Activated CD4-positive, alpha-beta T cell treated with anti-CD3 and anti-CD28 coated beads, Interleukin-2, amount 50 U/mL, for 1 hour (primary cell): ENCODE results near the gene ARL6IP1.
A peak's percentile ranks its signal among the peaks of the same experiment; 100 is the strongest.

Experiments
- DNase-seq: peaks from one replicate; pipeline ENCODE4 v3.0.0-alpha.2; 2020

ARL6IP1 gene

DNA sequence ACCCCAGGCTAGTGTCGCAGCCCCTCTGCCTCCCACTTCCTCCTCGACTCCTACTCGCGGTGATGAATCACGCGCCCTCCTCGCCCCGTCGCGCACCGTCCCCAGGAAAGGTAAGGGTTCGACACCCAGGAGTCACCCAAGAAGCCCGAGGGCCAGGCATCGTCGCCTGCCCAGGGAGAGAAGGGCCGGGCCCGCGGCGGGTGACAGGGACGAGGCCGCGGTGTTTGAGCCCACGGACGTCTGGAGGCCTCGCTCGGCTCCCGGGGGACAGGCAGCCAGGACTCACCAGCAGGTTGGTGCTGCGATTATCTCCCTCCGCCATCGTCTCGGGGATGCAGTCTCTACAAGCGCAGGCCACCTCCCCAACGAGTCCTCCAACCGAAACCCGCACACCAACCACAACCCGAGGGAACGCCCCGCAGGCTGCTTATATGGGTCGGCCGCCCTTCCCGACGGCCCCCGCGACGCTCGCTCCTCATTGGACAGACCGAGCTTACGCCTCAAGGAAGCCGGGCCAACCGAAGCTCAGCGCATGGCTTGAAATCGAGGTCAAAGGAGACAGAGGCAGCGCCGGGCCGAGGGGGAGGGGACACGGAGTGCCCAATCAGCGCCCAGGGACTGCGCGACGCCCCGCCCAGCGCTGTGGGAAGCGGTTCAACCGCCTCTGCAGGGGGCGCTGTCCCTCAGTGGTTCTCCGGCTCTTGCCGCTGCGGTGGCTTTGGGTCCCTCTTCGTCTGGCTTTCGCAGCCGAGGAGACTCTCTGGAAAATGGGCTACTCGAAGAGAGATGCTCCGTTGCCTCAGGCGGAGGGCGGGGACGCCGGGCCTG is at the start of gene ARL6IP1:
Gene ARL6IP1 (minus strand): TSS at position 405 of the 828 bp plus-strand sequence. CDS start 83 bp downstream, at position 322.
- peak; percentile 99 for DNase-seq

DNA sequence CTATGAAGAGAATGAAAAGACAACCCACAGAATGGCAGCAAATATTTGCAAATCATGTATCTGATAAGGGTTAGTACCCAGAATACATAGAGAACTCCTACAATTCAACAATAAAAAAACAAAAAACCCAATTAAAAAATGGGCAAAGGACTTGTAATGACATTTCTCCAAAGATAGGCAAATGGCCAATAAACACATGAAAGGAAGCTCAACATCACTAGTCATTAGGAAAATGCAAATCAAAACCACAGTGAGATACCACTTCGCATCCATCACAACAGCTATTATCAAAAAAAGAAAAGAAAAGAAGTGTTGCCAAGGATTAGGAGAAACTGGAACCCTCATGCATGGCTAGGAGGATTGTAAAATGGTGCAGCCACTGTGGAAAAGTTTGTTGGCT is 45.1 kb upstream of the ARL6IP1 start:
- DNase-seq, result no peak

DNA sequence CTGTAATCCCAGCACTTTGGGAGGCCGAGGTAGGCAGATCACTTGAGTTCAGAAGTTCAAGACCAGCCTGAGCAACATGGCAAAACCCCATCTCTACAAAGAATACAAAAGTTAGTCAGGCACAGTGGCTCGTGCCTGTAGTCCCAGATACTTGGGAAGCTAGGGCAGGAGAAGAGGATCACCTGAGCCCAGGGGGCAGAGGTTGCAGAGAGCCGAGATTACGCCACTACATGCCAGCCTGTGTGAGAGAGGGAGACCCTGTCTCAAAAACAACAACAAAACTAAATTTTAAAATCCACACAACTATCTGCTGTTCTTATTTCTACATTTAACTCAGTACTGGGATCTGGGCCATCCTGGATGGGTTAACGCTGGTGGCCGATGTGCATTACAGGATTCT is 41.2 kb upstream of the ARL6IP1 start:
- no peak for DNase-seq

DNA sequence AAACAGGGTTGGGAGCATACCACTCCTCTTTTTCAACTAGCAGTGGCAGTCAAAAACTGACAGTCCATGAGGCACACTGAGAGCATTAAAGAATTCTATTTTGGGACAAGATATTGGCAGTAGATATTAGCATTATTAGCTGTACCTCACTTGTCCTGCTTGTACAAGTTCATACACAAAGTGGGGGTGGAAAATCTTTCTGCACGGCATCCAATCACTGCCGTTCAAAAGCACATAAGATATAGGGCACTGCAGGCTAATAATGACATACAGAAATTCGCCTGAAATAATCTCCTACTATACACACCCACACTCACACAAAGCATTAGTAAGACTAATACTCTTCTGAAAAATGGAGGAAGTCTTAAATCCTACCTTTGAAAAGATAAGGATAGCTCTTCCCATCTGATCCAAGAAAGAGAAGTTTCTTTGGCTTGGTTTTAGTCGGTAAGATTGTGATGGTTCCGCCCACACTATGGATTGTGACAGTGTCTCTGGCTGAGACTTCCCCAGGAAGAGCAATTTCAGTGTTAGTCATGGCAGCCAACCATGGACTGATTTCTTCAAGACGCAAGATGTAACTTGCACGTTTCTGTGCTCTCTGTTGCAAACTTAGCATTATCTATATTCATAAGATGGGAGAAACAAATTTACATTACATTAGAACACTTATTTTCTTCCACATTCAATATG is 40.6 kb upstream of the ARL6IP1 start:
- no peak for DNase-seq

DNA sequence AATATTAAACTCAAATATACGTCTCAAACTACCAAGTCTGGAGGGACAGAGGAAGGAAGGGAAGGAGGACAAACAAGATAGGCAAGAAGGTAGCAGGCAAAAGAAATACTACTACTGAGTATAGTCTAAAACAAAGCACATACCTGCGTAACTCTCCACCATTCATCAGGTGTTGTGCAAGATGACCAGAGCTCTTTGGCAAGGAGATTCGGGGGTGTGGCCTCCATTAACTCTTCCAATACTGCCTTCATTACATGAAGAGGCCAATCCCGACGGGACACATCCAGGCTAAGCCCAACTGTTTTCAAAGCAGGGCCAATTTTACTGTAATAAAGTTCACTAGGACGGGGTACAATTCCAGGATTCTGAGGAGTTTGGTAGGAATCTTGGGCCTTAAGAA is 38.2 kb upstream of the ARL6IP1 start:
- no peak for DNase-seq

DNA sequence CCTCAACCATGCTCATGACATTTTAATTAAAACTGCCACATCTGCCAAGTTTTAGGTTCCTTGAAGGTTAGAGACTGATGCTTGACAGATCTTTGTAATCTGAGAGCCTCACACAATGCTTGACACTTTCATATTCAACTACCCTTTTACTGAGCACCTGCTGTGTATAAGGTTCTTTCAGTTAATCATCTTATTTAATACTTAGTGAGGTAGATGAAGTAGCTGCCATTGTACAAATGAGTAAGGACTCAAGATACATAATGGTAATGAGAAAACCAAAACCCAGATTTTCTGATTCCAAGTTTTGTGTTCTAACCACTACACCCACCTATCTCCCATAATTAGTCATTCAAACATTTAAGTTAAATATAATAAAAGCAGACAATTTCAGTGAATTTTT is 35.4 kb upstream of the ARL6IP1 start:
- no peak for DNase-seq

DNA sequence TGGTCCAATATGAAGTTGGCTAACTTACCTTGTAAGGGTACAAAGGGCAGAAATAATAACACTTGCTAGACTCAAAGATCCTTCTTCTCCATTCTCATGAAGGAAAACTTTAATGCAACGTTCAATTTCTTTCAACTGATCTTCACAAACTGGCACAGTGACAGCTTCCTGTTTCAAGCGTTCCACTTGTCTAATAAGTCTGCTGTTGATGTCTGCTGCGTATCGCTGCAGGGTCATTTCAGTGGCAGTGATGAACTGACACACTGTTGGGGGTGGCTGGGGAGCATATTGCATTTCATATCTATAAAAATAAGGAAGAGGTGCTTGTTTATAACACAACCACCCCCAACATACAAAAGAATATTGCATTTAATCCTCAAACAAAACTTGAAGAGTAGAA is 33.5 kb upstream of the ARL6IP1 start:
- DNase-seq, result no peak

DNA sequence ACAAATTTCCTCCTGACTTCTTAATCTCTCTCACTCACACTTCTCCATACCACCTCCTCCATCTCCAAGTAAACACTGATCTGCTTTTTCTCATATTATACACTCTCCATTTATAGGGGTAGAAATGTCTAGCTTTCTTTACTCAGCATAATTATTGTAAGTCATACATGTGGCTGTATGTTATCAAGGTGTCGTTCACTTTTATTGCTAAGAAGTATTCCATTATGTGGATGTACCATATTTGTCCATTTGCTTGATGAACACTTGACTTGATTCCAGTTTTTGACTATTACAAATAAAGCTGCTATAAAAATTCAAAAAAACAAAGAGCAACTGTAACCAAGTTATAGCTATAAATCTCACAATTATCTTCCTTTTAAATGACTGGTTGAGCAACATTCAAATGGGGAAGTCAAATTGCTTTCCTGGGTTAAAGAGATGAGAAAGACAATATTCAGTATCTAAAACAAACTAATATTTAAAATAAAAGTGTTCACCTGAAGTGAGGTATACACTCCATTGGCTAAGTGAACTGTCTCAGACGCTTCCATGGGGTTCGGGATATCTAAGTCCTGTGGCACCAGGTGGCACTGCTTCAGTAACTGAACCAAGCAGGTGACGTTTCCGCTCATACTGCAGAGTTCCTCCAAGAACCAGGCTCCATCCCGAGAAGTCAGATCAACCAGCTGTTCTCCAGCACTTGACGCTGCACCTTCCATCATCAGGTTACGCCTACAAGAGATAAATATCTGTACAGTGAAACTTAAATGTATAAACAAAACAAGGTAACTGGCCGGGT is 32.6 kb upstream of the ARL6IP1 start:
- DNase-seq, result no peak

DNA sequence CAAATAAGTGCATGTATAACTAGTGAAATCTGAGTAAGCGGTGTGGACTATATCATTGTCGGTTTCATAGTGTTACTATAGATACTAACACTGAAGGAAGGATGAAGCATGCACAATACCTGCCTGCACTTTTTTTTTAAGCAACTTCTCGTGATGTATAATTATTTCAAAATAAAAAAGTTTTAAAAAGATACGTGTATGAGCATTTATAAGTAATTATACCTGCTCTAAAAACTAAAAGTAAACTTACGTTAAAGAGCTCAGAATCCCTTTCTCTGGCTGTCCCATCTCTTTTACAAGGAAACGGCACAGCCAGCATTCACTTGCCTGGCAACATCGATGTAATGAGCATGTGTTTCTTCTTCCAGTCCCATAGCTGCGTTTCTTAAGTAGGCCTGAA is 31.3 kb upstream of the ARL6IP1 start:
- no peak for DNase-seq

DNA sequence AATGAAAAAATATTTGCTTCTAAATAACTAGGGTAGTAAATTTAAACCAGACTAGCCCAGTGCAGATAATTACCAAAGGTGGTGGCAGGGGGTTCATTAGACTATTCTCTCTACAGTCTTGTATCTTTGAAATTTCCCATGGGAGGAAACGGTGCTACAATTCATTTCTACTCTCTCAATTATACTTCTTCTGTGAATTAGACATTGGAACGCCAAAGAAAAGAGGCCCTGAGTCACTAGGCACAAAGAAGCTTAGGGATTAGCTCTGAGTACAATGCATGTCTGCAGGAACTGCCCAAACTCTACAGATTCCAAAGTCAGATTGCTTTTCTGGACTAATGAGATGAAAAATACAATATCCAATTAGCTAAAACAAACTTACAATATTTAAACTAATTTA is 30.7 kb upstream of the ARL6IP1 start:
- no peak for DNase-seq

DNA sequence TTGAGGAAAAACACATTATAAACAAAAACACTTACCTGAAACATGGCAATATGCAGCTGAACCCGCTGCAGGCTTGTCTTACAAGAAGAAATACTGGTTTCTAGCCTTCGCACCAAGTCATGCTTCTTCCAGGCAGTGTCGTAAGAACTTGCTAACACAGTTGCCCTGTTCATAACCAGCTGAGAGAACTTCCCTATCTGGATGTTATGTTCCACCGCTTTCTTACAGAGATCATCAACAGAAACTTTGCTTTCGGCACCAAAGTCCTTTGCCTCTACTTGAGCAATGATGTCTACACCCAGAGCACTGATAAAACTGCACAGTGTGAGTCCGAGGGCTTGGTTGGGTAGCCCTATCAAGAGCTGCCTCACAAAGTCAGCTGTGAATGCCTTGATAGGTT is 27.9 kb upstream of the ARL6IP1 start:
- DNase-seq, result no peak

DNA sequence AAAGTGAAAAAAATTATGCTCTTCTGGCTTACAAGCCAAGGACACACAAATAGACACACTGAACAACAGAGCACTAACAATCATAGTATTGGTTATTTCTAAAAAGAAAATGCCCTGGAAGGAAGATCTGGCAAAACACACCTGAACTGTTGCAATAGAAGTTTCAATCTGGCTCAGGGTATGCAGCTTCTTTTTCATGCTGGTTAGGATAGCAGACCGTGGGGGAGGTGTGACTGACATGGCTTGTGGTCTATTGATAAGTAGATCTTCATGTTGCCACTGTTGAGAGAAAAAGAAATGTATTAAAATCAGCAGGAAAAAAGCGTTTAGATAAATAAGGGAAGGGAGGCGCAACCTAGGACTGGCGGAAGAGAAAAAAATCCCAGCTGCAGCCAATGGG is 26.5 kb upstream of the ARL6IP1 start:
- no peak for DNase-seq

DNA sequence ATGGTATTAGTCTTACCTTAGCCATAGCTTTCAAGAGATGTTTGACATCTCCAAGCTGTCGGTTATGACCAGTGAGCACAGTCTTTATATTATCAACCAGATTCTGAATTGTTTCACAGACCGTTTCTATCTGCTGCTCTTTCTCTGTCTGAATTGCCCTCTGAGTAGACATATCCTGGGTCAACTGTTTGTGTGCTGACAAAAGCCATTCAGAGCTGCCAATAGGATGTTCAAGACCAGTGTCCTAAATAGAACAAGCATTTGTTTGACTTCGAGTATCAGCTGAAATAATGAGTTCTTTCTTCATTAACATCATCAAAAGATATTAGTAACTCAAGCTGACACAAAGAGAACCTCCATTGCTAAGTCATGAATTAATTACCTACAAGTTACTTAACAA is 14.9 kb upstream of the ARL6IP1 start:
- DNase-seq, result no peak

DNA sequence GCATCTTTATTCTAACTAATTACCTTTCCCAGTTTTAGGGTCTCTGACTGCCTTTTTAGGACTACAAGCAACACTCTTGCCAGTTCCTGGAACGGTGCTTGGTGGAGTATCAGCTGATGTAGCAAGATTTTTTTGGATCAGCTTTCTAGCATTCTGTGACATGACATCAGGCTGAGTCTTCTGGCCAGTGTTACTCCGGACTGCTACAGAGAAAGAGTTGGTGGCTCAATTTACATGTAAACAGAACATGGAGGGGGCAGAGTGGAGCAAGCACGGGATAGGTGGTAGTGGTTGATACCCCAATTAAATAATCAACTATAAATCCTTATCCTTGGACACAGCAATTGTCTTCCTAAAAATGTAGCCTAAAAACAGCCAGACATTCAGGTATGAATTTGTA is 10.6 kb upstream of the ARL6IP1 start:
- no peak for DNase-seq

DNA sequence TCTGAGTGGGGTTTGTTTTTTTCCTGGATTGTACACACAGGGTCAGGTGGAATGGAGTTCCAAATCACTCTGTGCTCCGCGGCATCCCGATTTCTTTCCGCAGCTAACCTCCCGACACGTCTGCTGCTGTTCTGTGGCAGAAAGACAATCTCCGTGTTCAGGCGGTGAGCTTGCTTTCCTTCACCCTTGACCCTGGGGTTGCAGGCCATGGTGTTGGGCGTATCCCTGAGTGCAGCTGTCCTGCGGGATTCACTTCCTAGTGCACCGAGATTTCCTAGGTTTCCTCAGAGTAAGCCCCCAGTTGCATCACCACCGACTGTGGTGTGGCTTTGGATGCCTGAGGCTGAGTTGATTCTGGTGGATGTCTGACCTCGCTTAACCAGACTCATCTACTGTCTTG is 7.8 kb upstream of the ARL6IP1 start:
- no peak for DNase-seq

DNA sequence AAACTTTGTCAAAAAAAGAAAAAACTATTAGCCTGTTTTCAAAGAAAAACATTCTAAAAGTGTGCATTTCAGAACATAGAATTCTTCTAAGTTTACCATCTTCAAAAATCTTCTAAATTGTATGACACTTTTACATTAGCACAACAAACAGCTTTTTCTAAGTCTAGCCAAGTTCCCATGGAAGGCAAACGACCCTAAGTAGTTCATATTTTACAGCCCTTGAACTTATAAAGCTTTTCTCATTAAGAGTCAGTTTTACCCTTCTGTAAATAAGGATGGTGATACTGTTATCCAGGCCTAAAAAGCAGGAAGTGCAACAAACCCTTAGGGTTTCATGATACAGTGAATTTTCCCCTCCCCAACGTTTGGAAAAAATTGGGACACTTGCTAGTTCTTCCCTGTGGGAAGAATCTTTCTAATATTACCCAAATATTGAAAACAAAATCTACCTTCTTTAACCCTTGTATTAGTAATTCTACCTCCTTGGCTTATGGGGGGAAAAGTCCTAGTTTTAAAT is 4.0 kb upstream of the ARL6IP1 start:
- DNase-seq, result no peak

DNA sequence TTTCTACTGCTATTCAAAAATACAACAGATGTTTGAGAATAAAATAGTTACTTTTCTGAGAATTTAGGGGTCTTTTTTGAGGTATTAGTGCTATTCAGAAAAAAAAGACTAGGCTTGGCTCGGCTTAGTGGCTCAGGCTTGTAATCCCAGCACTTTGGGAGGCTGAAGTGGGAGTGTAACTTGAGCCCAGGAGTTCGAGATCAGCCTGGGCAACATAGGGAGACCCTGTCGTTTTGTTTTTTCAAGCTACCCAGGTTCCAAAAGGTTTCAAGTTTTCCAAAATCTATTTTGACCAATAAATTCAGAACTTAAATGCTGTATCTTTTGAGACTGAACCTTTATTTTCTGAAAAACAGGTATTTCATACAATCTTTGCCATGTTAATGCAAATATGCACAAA is 3.2 kb upstream of the ARL6IP1 start:
- DNase-seq, result no peak

DNA sequence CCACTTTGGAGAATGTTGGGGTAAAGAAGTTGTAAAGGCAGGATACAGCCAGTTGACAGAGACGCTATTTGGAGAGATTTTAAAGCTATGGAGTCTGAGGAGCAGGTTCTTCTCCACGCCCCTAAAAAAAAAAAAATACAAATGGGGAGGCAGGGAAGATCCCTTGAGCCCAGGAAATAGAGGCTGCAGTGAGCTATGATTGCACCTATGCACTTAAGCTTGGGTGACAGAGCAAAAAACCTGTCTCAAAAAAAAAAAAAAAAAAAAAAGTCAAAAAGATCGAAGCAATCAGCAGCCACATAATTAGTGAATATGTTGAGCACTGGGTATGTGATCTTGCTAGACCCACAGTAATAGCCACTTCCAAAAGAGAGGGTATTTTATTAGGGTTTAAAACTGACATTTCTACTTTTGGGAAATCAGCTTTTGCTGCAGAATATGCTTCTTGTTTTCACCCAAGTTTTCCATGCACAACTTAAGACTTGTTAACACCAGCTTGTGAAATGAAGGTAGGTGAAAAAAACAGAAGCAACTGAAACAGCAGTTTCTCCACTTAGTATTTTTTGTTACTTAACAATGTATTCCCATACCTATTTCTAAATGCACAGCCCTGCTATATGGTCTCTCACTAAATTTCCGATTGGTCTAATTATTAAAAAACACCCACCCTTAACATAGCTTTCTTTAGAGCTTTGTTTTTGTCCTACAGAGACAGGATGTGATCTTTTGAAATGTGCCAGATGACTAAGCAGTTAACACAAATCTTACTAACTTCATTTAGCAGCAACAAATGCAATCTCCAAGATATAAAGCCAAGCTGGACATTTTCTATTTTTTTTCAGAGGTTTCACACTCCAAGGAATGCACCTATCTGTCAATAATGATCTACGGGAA is 2.5 kb upstream of the ARL6IP1 start:
- no peak for DNase-seq

DNA sequence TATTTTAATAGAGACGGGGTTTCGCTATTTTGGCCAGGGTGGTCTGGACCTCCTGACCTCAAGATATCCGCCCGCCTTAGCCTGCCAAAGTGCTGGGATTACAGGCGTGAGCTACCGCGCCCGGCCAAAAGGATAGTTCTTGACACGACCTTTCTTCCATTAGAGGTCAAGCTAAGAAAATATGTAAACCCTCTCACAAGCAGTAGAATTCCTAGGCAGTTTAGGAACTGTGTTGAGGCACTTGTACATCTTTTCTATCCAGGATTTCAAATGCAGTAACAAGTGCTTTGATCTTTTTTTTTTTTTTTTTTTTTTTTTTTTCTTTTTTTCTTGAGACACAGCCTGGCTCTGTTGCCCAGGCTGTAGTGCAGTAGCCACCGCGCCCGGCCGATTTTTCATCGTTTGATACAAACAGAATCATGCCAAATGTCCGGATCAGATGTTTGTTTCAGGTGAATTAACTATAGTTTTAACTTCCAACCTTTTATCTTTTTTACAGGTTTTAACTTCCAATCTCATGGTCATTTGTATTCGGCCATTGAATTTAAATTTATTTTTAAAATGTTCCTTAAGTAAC is 1.5 kb upstream of the ARL6IP1 start:
- no peak for DNase-seq

DNA sequence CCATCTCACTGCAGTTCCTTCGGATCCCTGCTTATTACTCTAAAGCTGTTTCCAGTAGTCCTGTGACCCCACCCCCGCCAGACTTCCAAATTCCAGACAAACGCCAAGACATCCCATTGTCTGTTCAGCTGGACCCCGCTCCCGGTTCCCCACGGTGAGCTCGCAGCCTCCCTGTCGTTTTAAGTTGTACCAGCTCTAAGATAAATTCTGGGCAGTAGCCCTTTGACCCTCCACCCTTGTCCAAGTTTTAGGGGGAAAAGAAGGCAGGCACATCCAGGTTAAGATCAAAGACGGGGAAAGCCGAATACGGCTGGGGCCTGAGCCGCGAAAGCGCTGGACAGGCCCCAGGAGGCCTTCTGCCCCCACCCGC is 589 bp downstream of the ARL6IP1 start:
- DNase-seq, result no peak

DNA sequence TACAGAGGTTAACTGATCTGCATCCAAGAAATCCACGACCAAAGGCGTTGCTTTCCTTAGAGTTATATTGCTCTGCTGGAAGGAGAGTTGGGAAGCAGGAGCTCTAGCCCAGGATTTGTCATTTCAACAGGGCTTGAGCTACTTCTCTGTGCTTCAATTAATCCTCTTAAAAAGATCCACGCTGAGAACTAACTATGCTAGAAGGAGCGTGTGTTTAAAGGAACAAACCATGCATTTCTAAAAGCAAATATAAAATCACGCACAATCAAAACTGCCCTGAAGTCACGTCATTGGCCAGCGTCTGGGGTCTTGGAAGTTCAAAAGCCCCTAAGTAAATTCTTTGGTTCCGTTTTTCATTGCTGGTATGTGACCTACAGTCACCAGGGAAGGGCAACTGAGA is 1.1 kb downstream of the ARL6IP1 start:
- no peak for DNase-seq

DNA sequence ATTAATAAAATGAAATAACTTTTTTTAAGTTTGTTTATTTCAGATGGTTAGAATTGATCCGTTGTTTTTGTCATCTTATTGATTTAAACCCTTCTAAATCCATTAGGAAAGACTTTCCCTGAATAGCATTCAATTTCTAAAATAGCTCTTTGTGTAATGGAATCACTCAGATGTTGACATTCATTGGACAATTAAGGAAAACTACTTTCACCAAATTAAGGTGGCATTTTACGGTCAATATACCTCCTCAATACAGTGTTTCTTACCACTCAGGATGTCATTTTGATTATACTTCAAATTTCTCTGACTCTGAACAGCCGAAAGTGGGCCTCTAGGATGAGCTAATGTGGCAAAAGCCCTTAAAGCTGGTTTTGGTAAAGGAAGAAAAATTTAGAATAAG is 1.8 kb downstream of the ARL6IP1 start:
- no peak for DNase-seq
